CD1c-positive myeloid dendritic cell (primary cell): ENCODE measurements around the gene SNURF.
"Not testable (repeated sequence)": the region's sequence is repeated elsewhere in the genome, so short reads cannot be mapped to it uniquely, and the experiment has no call there.

Source experiments
- DNase-seq: peaks from one replicate; pipeline ENCODE4 v3.0.0-alpha.2; 2016; ENCODE audit errors: extremely low spot score

Gene SNURF, protein sequence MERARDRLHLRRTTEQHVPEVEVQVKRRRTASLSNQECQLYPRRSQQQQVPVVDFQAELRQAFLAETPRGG

GRCh38 chr15:24954783-24955530, at the start of gene SNURF, which contains the start of gene SNRPN:
Gene SNURF (plus strand): TSS chr15:24954987. CDS start chr15:24955049, 62 bp downstream.
Gene SNRPN (plus strand): TSS chr15:24954987. CDS start chr15:24974454, 19,467 bp downstream.
- peak; percentile 50 for DNase-seq

DNA sequence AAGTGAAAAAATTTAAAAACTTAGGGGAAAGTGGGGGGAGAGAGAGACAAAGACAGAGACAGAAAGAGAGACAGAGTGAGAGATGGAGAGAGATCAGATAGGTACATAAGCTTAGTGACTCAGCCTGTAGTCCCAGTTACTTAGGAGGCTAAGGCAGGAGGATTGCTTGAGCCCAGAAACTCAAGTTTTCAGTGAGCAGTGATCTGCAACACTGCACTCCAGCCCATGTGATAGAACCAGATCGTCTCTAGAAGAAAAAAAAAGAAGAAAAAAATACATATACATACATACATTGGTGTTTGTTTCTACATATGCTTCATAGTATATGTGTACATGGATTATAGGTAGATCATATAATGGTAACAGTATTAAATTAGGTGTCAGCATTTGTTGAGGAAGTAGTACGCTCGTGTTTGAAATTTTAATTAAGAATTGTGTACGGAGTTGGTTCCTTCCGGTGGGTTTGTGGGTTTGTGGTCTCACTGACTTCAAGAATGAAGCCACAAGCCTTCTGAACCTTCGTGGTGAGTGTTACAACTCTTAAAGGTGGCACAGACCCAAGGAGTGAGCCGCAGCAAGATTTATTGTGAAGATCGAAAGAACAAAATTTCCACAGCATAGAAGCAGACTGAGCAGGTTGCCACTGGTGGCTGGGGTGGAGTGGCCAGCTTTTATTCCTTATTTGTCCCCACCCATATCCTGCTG, 38.3 kb upstream of the SNURF start:
- DNase-seq: no peak

DNA sequence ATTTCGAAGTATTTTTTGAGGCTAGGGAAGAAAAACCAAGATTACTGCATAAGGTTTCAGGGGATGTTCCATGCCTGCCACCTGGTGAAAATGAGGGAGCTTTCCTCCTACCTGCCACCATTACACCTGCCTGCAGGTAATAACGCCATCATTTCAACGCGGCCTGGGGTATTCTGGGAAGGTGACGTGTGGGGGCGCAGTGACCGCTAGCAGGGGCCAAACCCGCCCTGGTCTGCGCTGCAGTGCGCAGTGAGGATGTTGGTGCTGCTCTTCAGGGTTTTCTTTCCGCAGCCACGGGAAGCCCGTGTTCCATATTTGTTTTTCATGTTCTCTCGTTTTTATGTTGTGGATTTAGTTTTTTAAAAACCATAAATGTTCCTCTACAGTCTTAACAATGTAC, 37.4 kb upstream of the SNURF start:
- no peak for DNase-seq

DNA sequence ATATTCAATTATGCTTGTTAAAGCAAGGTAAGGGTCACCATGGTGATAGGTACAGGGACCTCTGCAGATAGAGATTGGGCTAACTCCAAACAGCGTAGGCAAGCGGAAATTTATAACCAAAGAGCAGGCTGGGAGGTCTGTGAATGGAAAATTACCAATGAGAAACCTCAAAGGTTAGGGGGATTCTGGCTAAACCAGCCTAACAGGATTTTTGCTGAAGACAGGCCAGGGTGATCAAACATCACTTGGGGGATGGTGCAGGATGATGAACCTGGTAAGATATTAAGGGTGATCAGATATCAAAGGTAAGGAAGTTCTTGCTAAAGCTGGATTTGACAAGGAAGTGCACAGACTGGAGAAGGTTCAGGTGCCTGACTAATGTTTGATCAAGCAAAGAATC, 35.3 kb upstream of the SNURF start:
- DNase-seq: no peak

GRCh38 chr15:24922781-24923180, 32.0 kb upstream of the SNURF start:
- not testable (repeated sequence) for DNase-seq

DNA sequence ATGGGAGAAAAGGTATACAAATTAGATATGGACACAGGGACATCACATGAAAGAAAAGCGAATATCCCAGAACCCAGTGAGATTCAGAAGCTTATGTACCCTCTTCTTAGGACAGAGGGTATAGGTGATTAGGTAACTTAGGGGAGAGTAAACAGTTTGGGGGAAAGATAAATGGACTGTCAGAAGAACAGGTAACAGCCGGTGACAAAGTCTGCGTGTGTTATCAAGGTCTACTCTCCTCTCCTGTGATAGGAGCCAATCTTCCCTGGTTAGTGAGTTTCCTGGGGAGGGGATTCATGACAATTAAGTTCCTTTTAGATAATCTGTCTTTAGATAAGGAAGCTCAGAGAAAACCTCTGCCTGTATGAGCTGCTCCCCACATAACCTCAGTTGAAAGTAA, 30.6 kb upstream of the SNURF start:
- DNase-seq: no peak

DNA sequence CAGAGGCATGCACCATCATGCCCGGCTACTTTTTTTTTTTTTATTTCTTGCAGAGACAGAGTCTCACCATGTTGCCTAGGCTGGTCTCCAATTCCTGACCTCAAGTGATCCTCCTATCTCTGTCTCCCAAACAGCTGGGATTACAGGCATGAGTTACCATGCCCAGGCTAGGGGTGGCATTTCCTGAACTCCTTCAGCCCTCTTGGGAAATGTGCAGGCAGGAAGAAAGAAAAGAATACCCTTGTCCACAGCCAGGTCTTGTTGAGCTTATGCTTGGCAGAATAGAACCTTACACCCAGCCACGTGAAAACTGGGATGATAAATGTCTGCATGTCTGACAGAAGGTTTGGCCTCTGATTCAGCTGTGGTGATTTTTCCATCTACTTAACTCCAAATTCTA, 30.2 kb upstream of the SNURF start:
- DNase-seq: no peak

DNA sequence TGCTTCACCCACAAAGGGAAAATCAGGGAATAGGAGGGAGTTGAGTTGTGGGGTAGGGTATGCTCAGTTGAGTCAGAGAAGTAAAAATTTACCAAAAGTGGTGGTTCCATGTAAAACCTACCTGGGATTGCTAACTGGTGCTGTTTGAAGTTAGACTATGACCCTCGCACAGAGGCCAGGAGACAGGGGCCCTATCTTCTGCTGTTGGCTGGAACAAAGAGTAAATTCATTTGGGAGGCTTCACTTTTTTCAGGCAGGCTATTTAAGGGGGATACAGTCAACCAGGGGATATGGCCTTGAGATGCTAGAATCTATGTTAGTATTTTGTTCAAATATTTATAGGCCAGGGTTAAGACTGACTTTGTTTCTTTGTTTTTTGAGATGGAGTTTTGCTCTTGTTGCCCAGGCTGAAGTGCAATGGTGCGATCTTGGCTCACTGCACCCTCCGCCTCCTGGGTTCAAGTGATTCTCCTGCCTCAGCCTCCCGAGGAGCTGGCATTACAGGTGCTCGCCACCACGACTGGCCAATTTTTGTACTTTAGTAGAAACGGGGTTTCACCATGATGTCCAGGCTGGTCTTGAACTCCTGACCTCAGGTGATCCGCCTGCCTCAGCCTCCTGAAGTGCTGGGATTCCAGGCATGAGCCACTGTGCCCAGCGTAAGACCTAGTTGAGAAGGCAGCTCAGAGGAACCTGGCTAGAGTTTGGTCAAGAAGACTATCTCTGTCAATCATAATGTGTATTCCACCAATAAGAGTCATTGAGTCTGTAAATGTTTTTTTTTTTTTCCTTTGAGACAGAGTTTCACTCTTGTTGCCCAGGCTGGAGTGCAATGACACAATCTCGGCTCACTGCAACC, 22.7 kb upstream of the SNURF start:
- not testable (repeated sequence) for DNase-seq

DNA sequence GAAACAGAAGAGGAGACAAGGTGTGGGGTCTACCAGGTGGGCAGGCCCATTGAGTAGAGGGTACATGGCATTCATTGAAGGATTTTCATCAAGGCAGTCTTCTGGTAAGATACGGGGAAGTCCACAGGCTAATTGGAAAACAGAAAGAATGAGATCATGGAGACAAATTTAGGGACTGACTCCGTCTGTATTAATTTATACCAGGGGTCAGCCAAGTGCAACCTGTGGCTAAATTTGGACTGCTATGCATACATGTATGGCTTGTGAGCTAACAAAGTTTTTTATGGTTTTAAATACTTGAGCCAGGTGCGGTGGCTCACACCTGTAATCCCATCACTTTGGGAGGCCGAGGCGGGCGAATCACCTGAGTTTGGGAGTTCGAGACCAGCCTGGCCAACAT, 21.1 kb upstream of the SNURF start:
- DNase-seq: no peak

DNA sequence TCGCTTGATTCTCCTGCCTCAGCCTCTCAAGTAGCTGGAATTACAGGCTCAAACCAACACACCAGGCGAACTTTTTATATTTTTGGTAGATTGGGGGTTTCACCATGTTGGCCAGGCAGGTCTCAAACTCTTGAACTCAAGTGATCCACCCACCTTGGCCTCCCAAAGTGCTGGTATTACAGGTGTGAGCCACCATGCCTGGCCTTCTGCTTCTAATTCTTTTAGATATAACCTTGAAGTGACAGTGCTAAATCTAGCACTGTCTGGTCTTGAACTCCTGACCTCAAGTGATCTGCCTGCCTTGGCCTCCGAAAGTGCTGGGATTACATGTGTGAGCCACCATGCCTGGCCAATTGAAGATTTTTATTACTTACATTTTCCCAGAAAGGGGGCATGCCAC, 16.6 kb upstream of the SNURF start:
- DNase-seq: not testable (repeated sequence)

DNA sequence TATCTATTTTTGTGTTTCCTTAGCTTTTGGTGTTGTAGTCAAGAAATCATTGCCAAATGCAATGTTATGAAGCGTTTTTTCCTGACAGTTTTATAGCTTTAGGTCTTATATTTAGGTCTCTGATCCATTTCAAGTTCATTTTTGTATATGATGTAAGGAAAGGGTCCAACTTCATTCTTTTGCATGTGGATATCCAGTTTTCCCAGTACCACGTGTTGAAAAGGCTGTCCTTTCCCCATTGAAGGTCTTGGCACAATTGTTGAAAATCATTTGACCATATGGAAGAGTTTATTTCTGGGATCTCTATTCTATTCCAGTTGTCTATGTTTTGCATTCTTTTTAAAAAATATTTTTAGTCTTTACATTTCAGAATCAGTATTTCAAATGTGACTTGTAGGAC, 14.6 kb upstream of the SNURF start:
- DNase-seq: no peak

DNA sequence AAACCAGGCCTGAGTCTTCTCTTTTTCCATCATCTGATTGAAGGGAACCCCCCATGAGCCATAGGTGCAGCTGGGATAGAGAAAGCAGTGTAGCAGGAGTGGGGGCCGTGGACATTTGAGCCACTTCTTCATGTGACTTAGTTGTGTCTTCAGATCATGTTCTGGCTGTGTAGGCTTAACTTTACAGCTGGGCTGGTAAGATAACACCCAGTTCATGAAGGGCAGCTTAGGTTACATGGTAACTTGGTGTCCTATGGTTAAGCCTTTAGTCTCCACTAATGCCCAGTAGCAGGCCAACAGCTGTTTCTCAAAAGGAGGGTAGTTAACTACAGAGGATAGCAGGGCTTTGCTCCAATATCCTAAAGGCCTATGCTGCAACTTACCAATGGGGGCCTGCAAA, 11.4 kb upstream of the SNURF start:
- no peak for DNase-seq

- no peak for DNase-seq
These were observed 9.8 kb upstream of the SNURF start for GRCh38 chr15:24944954-24945353.

DNA sequence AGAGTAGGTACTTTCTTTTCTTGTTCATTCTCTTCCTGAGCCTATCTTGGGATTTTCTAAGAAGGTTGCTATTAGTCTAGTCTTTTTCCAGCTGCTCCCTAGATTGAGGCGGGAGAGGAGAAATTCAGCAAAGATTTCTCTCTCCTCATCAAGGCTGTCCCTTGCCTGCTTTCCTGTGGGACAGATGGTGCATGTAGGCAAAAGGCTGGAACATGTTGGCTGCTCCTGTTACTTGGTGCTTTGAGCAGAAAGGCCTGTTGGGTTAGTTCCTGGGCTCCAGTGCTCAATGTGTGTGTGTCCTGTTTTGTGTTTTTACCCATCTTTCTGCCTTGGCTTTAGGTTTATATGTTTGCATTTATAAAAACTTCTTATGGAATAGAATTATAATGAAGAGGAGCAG, 9.1 kb upstream of the SNURF start:
- DNase-seq: no peak

GRCh38 chr15:24948495-24948894, 6.3 kb upstream of the SNURF start:
- DNase-seq: no peak

- DNase-seq: no peak
These were observed 739 bp downstream of the SNURF start for GRCh38 chr15:24955531-24955921.

DNA sequence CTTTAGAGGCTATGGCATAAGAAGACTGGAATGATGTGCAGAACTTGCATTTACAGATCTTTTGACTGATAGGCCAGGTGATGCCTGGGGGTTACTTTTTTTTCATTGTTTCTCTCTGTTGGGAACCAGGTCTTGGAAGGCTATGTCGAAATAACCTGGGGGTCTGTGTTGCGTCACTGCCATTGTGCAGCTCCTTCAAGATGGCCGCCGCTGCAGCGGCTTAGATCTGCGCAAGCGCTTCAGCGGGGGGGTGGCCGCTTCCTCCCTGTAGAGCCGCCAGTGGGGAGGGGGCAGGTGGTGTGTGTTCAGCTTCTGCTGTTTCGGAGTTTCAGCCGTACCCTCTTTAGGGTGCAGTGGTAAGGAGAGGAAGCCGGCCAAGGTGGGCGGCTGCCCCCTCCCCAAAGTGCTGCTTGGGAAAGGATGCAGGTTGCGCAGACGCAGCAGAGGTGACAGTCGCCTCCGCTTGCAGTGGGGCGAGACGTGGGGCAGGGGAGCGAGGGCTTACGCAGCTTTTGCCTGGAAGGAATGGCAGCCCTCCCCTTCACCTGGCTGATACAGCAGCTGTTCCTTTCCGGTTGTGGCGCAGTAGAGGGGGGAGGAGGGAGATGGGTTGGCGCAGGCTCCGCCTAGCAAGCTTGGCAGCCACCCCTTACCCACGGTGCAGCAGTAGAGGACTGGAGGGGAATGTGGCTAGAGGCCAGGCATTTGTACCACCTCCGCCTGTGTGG, 1.5 kb downstream of the SNURF start:
- peak; percentile 70 for DNase-seq

DNA sequence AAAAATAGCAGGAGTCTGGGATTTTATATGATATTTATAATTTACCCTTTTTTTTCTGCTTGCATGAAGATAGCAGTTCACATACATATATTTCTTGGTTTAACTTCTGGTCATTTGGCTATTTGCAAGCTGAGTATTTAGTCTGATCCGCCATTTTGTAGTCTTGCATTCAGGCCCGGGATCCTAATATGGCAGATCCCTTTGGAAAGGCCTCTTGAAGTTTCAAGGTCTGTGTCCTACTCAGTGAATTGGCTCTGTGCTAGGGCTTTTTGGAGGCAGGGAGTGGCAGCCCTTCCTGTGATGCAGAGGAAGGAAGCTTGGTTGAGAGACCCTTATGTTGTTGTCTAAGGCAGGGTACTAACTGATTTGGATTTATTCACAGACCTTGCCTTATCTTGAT, 2.9 kb downstream of the SNURF start:
- no peak for DNase-seq

GRCh38 chr15:24961967-24962366, 7.2 kb downstream of the SNURF start:
- DNase-seq: no peak

DNA sequence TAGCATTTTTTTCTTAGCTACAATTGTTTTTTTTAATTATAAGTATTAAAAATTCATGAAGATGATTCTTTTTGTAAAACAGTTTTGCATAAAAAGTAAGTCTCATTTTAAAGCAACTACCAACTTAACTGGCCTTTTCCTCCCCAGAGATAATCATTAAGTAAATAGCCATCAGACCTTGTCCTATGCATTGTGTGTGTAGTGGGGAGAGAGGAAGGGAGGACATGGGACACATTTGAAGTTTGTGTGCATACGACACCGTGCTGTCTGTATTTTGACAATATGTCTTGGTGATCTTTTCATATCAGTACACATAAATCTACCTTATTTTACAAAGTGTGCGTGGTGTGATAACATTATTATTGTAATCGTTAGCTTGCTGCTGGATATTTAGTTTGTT, 8.1 kb downstream of the SNURF start:
- DNase-seq: no peak

GRCh38 chr15:24966364-24967103, 11.7 kb downstream of the SNURF start:
- no peak for DNase-seq
